ENCODE data around the gene PSPN.

DNA sequence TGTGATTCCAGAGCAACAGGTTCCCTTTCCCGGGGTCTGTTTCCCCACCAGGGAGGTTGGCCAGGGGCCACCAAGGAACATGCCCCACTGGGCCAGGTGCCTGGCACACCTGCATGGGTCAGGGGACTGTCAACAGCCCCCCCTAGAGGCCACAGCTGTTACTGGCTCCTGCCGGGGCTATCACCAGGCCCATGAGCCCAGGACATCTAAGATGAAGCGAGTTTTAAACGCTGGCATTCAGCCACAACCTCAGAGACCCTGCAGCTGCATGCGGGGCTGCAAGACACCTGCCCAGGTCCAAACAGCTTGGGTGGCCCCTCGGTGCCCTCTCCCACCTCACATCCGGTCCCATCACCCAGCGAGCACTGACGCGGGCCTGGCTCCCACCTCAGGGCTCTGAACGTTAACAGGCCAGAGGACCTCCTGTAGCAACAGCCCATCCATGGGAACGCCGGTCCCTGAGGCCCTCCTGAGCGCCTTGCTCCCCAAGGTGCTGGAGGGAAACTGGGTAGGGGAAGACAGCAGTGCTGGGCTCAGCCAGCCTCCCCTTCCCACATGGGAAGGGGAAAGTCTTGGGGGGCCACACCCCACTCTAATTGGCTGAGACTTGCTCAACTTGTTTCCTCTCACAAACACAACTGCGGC is 36.8 kb upstream of the PSPN start:
- TF ChIP-seq, protein P1, sequence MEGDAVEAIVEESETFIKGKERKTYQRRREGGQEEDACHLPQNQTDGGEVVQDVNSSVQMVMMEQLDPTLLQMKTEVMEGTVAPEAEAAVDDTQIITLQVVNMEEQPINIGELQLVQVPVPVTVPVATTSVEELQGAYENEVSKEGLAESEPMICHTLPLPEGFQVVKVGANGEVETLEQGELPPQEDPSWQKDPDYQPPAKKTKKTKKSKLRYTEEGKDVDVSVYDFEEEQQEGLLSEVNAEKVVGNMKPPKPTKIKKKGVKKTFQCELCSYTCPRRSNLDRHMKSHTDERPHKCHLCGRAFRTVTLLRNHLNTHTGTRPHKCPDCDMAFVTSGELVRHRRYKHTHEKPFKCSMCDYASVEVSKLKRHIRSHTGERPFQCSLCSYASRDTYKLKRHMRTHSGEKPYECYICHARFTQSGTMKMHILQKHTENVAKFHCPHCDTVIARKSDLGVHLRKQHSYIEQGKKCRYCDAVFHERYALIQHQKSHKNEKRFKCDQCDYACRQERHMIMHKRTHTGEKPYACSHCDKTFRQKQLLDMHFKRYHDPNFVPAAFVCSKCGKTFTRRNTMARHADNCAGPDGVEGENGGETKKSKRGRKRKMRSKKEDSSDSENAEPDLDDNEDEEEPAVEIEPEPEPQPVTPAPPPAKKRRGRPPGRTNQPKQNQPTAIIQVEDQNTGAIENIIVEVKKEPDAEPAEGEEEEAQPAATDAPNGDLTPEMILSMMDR (IDR thresholded peaks at IDR 0.05) = peak in 5 of 6 experiments; percentile 6 to 76 (median 63)
- no peak for TF ChIP-seq POLR2A (IDR thresholded peaks at IDR 0.05)
